Central memory CD4-positive, alpha-beta T cell (primary cell): ENCODE measurements around the gene ZFAND5.

Experiments used
- DNase-seq: peaks from one replicate; pipeline ENCODE4 v3.0.0; 2022

The ZFAND5 gene

GRCh38 chr9:72362680-72363139 lies 2.3 kb downstream of the ZFAND5 start:
- DNase-seq: peak; percentile 40

GRCh38 chr9:72362118-72362531 lies 2.9 kb downstream of the ZFAND5 start:
- no peak for DNase-seq

- DNase-seq: no peak
These were observed 3.8 kb downstream of the ZFAND5 start for GRCh38 chr9:72361217-72361616.

- no peak for DNase-seq
These were observed 4.7 kb downstream of the ZFAND5 start for GRCh38 chr9:72360324-72360723.

GRCh38 chr9:72356041-72356582 lies 8.9 kb downstream of the ZFAND5 start:
- DNase-seq: no peak

- DNase-seq: no peak
These were observed 9.9 kb downstream of the ZFAND5 start for GRCh38 chr9:72355153-72355552.

GRCh38 chr9:72354704-72355103 lies 10.3 kb downstream of the ZFAND5 start:
- no peak for DNase-seq

- DNase-seq: no peak
These were observed 11.4 kb downstream of the ZFAND5 start for GRCh38 chr9:72353455-72354116.

GRCh38 chr9:72352911-72353388 lies 12.1 kb downstream of the ZFAND5 start:
- DNase-seq: no peak

- DNase-seq: no peak
These were observed 13.2 kb downstream of the ZFAND5 start for GRCh38 chr9:72351538-72352453.

GRCh38 chr9:72349911-72350310 lies 15.1 kb downstream of the ZFAND5 start:
- no peak for DNase-seq

GRCh38 chr9:72349240-72349639 lies 15.8 kb downstream of the ZFAND5 start:
- no peak for DNase-seq

GRCh38 chr9:72346333-72346732 lies 18.7 kb downstream of the ZFAND5 start:
- no peak for DNase-seq

- no peak for DNase-seq
These were observed 26.4 kb downstream of the ZFAND5 start for GRCh38 chr9:72338631-72339030.

GRCh38 chr9:72337286-72337685 lies 27.7 kb downstream of the ZFAND5 start:
- no peak for DNase-seq

GRCh38 chr9:72334658-72335337 lies 30.2 kb downstream of the ZFAND5 start:
- no peak for DNase-seq

GRCh38 chr9:72333709-72334108 lies 31.3 kb downstream of the ZFAND5 start:
- no peak for DNase-seq

GRCh38 chr9:72333197-72333596 lies 31.8 kb downstream of the ZFAND5 start:
- DNase-seq: no peak

- DNase-seq: no peak
These were observed 32.7 kb downstream of the ZFAND5 start for GRCh38 chr9:72332351-72332750.

- DNase-seq: no peak
These were observed 37.4 kb downstream of the ZFAND5 start for GRCh38 chr9:72327631-72328030.

- no peak for DNase-seq
These were observed 38.4 kb downstream of the ZFAND5 start for GRCh38 chr9:72326641-72327040.

- DNase-seq: no peak
These were observed 40.0 kb downstream of the ZFAND5 start for GRCh38 chr9:72324974-72325373.

GRCh38 chr9:72322678-72323077 lies 42.3 kb downstream of the ZFAND5 start:
- no peak for DNase-seq
